Measurements from ENCODE around the gene ZNF816.
"Not testable (repeated sequence)": the region's sequence is repeated elsewhere in the genome, so short reads cannot be mapped to it uniquely, and the experiment has no call there.

The ZNF816 gene

GRCh38 chr19:52945652-52946321 lies 16.9 kb downstream of the ZNF816 start:
- no peak overlapping the region for H3K27ac ChIP-seq
- TF ChIP-seq CTCF (IDR thresholded peaks at IDR 0.05) (no peak), ZFX (IDR thresholded peaks at IDR 0.05; ENCODE audit: borderline replicate concordance) (no peak)

GRCh38 chr19:52944703-52945493 lies 17.8 kb downstream of the ZNF816 start:
- H3K27ac ChIP-seq: not testable (repeated sequence)

GRCh38 chr19:52943884-52944643 lies 18.6 kb downstream of the ZNF816 start:
- no peak for TF ChIP-seq ZFX (IDR thresholded peaks at IDR 0.05; ENCODE audit: borderline replicate concordance)
- no peak overlapping the region for H3K27ac ChIP-seq

DNA sequence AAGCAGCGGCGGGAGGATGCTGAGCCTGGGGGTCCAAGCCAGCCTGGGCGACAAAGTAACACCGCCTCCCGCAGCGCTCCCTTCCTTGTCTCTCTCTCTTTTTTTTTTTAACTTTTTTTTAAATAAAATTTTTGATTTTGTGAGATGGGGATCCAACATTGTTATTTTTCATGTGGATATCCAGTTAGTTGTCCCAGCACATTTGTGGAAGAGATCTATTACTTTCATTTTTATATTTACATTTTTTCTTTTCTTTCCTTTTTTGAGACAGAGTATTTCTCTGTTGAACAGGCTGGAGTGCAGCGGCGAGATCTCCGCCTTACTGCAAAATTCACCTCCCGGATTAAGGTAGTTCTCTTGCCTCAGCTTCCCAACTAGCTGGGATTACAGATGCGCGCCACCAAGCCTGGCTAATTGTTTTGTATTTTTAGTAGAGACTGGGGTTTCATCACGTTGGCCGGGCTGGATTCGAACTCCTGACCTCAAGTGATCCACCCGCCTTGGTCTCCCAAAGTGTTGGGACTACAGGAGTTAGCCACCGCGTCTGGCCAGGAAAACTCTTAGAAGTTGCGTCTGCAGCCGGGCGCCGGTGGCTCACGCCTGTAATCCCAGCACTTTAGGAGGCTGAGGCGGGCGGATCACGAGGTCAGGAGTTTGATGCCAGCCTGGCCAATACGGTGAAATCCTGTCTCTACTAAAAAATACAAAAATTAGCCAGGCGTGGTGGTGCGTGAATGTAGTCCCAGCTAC lies 19.4 kb downstream of the ZNF816 start:
- peak overlapping the region; percentile 71 for H3K27ac ChIP-seq
- TF ChIP-seq CTCF (IDR thresholded peaks at IDR 0.05): no peak
- TF ChIP-seq ZFX (IDR thresholded peaks at IDR 0.05; ENCODE audit: borderline replicate concordance): no peak

- H3K27ac ChIP-seq: peak overlapping the region; percentile 71
- no peak for TF ChIP-seq ZFX (IDR thresholded peaks at IDR 0.05; ENCODE audit: borderline replicate concordance)
- no peak for TF ChIP-seq CTCF (IDR thresholded peaks at IDR 0.05)
Measured at GRCh38 chr19:52942386-52943133, 20.1 kb downstream of the ZNF816 start.

DNA sequence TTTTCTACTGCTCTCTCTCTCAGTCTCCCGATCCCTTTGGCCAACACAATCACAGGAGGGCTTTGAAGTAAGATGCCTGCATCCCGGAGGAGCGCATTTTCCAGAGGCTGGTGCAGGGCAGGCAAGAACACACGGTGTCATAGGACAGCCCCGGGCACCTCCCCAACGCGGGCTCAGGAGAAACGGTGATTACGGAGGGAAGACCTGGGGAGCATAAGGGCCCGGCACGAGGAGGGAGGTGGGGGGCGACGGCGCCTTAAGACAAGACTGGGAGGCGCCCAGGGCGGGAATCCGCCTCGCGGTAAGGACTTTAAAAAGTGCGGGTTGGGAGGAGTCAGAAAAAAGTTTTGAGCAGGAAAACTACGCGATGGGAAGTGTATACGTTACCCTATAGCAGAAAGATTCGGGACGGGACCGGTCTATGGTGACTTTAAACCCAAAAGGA lies 20.7 kb downstream of the ZNF816 start:
- H3K27ac ChIP-seq: peak overlapping the region; percentile 71
- TF ChIP-seq CTCF (IDR thresholded peaks at IDR 0.05) (no peak), ZFX (IDR thresholded peaks at IDR 0.05; ENCODE audit: borderline replicate concordance) (no peak)

DNA sequence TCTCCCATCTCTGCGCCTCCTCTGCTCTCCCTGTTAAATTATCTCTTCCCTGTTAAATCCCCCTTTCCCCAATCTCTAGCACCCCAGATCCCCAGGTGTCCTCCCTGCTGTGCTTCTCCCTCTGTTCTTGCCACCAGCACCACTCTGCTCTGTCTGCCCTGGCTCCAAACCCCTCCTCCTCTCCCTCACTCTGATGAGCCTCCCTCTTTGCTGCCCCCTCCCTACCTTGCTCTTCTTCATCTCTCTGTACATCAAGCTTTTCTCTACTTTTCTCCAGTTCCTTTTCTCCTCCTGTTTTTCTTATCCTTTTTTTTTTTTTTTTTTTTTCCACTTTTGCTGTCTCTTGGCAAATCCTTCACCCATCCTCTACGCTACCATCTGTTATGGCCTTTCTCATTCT lies 21.2 kb downstream of the ZNF816 start:
- peak overlapping the region; percentile 71 for H3K27ac ChIP-seq

DNA sequence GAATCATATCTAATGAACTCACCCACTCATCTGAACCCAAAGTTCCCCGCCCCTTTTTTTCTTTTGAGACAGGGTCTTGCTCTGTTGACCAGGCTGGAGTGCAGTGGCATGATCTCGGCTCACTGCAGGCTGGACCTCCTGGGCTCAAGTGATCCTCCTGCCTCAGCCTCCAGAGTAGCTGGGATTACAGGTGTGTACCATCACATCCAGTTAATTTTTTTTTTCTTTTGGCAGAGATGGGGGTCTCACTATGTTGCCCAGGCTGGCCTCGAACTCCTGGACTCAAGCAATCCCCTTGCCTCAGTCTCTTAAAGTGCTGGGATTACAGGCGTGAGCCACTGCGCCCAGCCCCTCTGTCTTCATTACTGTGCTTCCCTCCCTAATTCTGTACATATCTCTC lies 21.8 kb downstream of the ZNF816 start:
- H3K27ac ChIP-seq: not testable (repeated sequence)

Data from 22Rv1 (cell line).